K562 (cell line): ENCODE measurements around the gene WDR45B. TPM values are rescaled to one million over a fixed set of nuclear protein-coding genes. Genes with fewer than 3 reads are reported as not detected.
A peak's percentile ranks its signal among the peaks of the same experiment; 100 is the strongest.

Experiments used
- ATAC-seq: fragments of 200-7000 bp; cut with Tn5 transposase; 3 replicates; pipeline ENCODE4 v1.9.1; 2020; ENCODE audit warnings: moderate library complexity
- BruUV-seq: library from RNA; stranded (reverse); fragments of 400-500 nt; replicated peaks from 2 replicates; lab custom pipeline; 2021; lab: Mats Ljungman, UMichigan
- CTCF ChIA-PET: fragments of 300-600 bp; formaldehyde crosslinking; extraction: SDS; loops from one replicate; lab custom pipeline; 2021; ENCODE audit warnings: low intra/inter-chr PET ratio; lab: Yijun Ruan, JAX
- POLR2A ChIA-PET: fragments of 300-600, 350-650 bp; sonication (Branson Sonifier 250); formaldehyde crosslinking; extraction: SDS; loops from one replicate; lab custom pipeline; 2021; ENCODE audit warnings: antibody characterized with exemption, inconsistent platforms; lab: Yijun Ruan, JAX
- DNase-seq, 4 experiments: peaks; one replicate each; pipeline versions ENCODE4 v3.0.0 to v3.0.0-alpha.2; 2011 to 2018; ENCODE audit warnings: low spot score in 3 of 4, mixed read lengths in 3 of 4; ENCODE audit errors: extremely low read depth in 1 of 4
- FAIRE-seq: peaks from 2 replicates; lab custom pipeline; 2011; peaks lifted over from hg19 to GRCh38; lab: Jason Lieb, UNC
- H2AFZ ChIP-seq: 2 replicates; pipeline ENCODE4 v1.6.0; 2011; ENCODE audit warnings: low read depth, low read length, control low read depth, inconsistent platforms
- H3K27ac ChIP-seq: fragments of 200-600 bp; 3 replicates; pipeline ENCODE4 v1.8.0; 2011; ENCODE audit warnings: low read depth, mild to moderate bottlenecking, control low read depth, inconsistent platforms, low read length, moderate library complexity, mixed read lengths; ENCODE audit errors: extremely low read depth
- H3K27me3 ChIP-seq, 2 experiments: fragments of 300-600 bp in 1 of 2; 2 replicates in 1 of 2; 3 replicates in 1 of 2; pipeline versions ENCODE4 v1.6.0 to v1.8.0; 2011; ENCODE audit warnings: inconsistent platforms in 2 of 2, low read length in 2 of 2, mild to moderate bottlenecking in 1 of 2, mixed read lengths in 1 of 2, moderate library complexity in 1 of 2; ENCODE audit not compliant: control insufficient read depth in 2 of 2, insufficient read depth in 2 of 2
- H3K36me3 ChIP-seq: fragments of 300-600 bp; 3 replicates; pipeline ENCODE4 v1.8.0; 2011; ENCODE audit warnings: mild to moderate bottlenecking, low read length, inconsistent platforms; ENCODE audit not compliant: control insufficient read depth, insufficient read depth
- H3K4me1 ChIP-seq, 2 experiments: fragments of 200-600 bp in 1 of 2; replicated peaks in 1 of 2; 2 replicates in 1 of 2; 3 replicates in 1 of 2; pipeline versions ENCODE4 v1.5.1 to v1.8.0; 2011; ENCODE audit warnings: inconsistent platforms in 2 of 2, low read length in 2 of 2, mild to moderate bottlenecking in 1 of 2, mixed read lengths in 1 of 2, moderate library complexity in 1 of 2; ENCODE audit not compliant: control insufficient read depth in 2 of 2, insufficient read depth in 2 of 2
- H3K4me2 ChIP-seq: 2 replicates; pipeline ENCODE4 v1.6.1; 2011; ENCODE audit warnings: low read length, control low read depth, inconsistent platforms, mixed read lengths; ENCODE audit not compliant: insufficient read depth
- H3K4me3 ChIP-seq: fragments of 200-600 bp; sonication (generic), shearing (Covaris generic); 2 replicates; pipeline ENCODE4 v1.5.1; 2016; ENCODE audit warnings: control low read depth, inconsistent platforms
- H3K79me2 ChIP-seq: fragments of 200-600 bp; 3 replicates; pipeline ENCODE4 v1.8.0; 2011; ENCODE audit warnings: low read length, inconsistent platforms; ENCODE audit not compliant: control insufficient read depth, insufficient read depth
- H3K9ac ChIP-seq, 2 experiments: 2 replicates each; pipeline versions ENCODE4 v1.6.0 to v1.6.1; 2011; ENCODE audit warnings: low read depth in 2 of 2, low read length in 2 of 2, control low read depth in 1 of 2, inconsistent platforms in 1 of 2, mild to moderate bottlenecking in 1 of 2, mixed read lengths in 1 of 2; ENCODE audit not compliant: insufficient read depth in 1 of 2
- H3K9me1 ChIP-seq: one replicate; pipeline ENCODE4 v1.6.0; 2011; ENCODE audit warnings: inconsistent platforms, mild to moderate bottlenecking, low read length, moderate library complexity; ENCODE audit not compliant: control insufficient read depth, insufficient read depth
- H3K9me3 ChIP-seq: replicated peaks from 2 replicates; pipeline ENCODE4 v1.5.1; 2011; ENCODE audit warnings: low read depth, low read length, inconsistent platforms; ENCODE audit not compliant: control insufficient read depth, insufficient read depth
- H4K20me1 ChIP-seq: replicated peaks from 2 replicates; pipeline ENCODE4 v1.6.1; 2011; ENCODE audit warnings: low read length, inconsistent platforms, mixed read lengths; ENCODE audit not compliant: control insufficient read depth, insufficient read depth
- ADNP ChIP-seq: fragments of 200-800 bp; sonication (Bioruptor generic); IDR thresholded peaks from 2 replicates; pipeline ENCODE4 v1.6.1; 2016; ENCODE audit warnings: missing genetic modification characterization, missing compliant biosample characterization
- CBFA2T2 ChIP-seq: fragments of 450-650 bp; conservative IDR thresholded peaks from 2 replicates; pipeline ENCODE4 v1.6.1; 2017; ENCODE audit warnings: mild to moderate bottlenecking
- CHD4 ChIP-seq: fragments of 200-600 bp; sonication (generic); IDR thresholded peaks from 3 replicates; pipeline ENCODE4 v1.6.1; 2012; ENCODE audit warnings: low read depth, mild to moderate bottlenecking, mixed read lengths, low read length, inconsistent platforms; ENCODE audit not compliant: insufficient read depth, insufficient replicate concordance, poor library complexity, severe bottlenecking
- CSDE1 ChIP-seq, 2 experiments: fragments of 450-650 bp; IDR thresholded peaks; 2 replicates each; pipeline ENCODE4 v1.6.1; 2016; ENCODE audit warnings: mild to moderate bottlenecking in 1 of 2
- DNMT1 ChIP-seq: fragments of 450-650 bp; IDR thresholded peaks from 2 replicates; pipeline ENCODE4 v1.6.1; 2016; ENCODE audit warnings: antibody characterized with exemption, mild to moderate bottlenecking
- HDAC3 ChIP-seq: fragments of 450-650 bp; IDR thresholded peaks from 2 replicates; pipeline ENCODE4 v1.6.1; 2018; ENCODE audit warnings: borderline replicate concordance, mild to moderate bottlenecking, moderate library complexity; ENCODE audit not compliant: partially characterized antibody
- MCM3 ChIP-seq: fragments of 450-650 bp; IDR thresholded peaks from 2 replicates; pipeline ENCODE4 v1.6.1; 2016
- PHF8 ChIP-seq: fragments of 200-600 bp; sonication (generic); IDR thresholded peaks from 2 replicates; pipeline ENCODE4 v1.6.1; 2012; ENCODE audit warnings: mixed run types, mild to moderate bottlenecking, inconsistent platforms, low read length, moderate library complexity, borderline replicate concordance
- PKNOX1 ChIP-seq: fragments of 450-650 bp; IDR thresholded peaks from 2 replicates; pipeline ENCODE4 v1.6.1; 2016
- SNIP1 ChIP-seq: fragments of 450-650 bp; IDR thresholded peaks from 2 replicates; pipeline ENCODE4 v1.7.1; 2017; ENCODE audit warnings: low read depth, mild to moderate bottlenecking
- TFE3 ChIP-seq: fragments of 450-650 bp; formaldehyde crosslinking; IDR thresholded peaks from 2 replicates; pipeline ENCODE4 v1.4.0; 2020; ENCODE audit warnings: mild to moderate bottlenecking, mixed read lengths
- ZNF311 ChIP-seq: fragments of 250-450 bp; sonication (Bioruptor Pico); IDR thresholded peaks from 2 replicates; pipeline ENCODE4 v1.4.0; 2020; ENCODE audit warnings: mild to moderate bottlenecking, moderate library complexity
- ZNF384 ChIP-seq: IDR thresholded peaks from 2 replicates; pipeline ENCODE4 v1.6.1; 2012; ENCODE audit warnings: low read depth, low read length, improper control_type of control experiment
- ZNF717 ChIP-seq: fragments of 250-450 bp; sonication (Bioruptor Pico); IDR thresholded peaks from 2 replicates; pipeline ENCODE4 v1.5.0; 2021
- WGBS: fragments of 100-300 bp; shearing (Covaris generic); methylation state at CpG from one replicate; pipeline ENCODE4 v1.1.6; 2016; ENCODE audit warnings: low coverage, mixed read lengths; ENCODE audit not compliant: insufficient coverage; ENCODE audit errors: missing lambda C conversion rate; 5-methylcytosine and 5-hydroxymethylcytosine counted together
- in situ Hi-C: fragments of 300-500 bp; cut with MboI; formaldehyde crosslinking; loops from 4 replicates; pipeline ENCODE4 v1.15.0; 2018; ENCODE audit warnings: inconsistent platforms, mixed read lengths
- intact Hi-C: fragments of 100-400 bp; cut with micrococcal nuclease; formaldehyde crosslinking; loops from 2 replicates; pipeline ENCODE4 v1.14.2; 2022
- polyA plus RNA-seq, 8 experiments: library from polyadenylated mRNA; depleted of rRNA in 4 of 8; stranded (reverse) in 5 of 8; unstranded in 3 of 8; fragments of >200 nt; fragmentation: Nextera tagmentation in 2 of 8; fragmentation: Illumina TruSeq in 1 of 8; extraction: Ambion mirVana in 2 of 8; extraction: Trizol in 1 of 8; gene quantifications; 2 replicates each; pipeline versions ENCODE4 v1.2.1 to v1.2.3, GENCODE V29; 2011 to 2014; ENCODE audit warnings: inconsistent platforms in 1 of 8, missing spikeins in 1 of 8
- total RNA-seq, 7 experiments: library from RNA; depleted of rRNA in 6 of 7; stranded (reverse); fragments of >200 nt in 6 of 7; fragmentation: Illumina TruSeq in 2 of 7; extraction: Trizol in 2 of 7; gene quantifications; 2 replicates each; pipeline versions ENCODE4 v1.2.1 to v1.2.3, GENCODE V29; 2011 to 2021; ENCODE audit warnings: low replicate concordance in 1 of 7
- TF ChIP-seq, protein P1 (sequence below): fragments of 250-450 bp; sonication (Bioruptor Pico); IDR thresholded peaks from 2 replicates; pipeline ENCODE4 v1.5.0; 2021; ENCODE audit warnings: mild to moderate bottlenecking, moderate library complexity

The WDR45B gene
- total and polyA plus RNA-seq, 9 of the 15 experiments (the other 6 are each of a cell fraction or from before 2014, with no cell fraction given) = 0.72 to 74.4 (median 35.9) TPM

DNA sequence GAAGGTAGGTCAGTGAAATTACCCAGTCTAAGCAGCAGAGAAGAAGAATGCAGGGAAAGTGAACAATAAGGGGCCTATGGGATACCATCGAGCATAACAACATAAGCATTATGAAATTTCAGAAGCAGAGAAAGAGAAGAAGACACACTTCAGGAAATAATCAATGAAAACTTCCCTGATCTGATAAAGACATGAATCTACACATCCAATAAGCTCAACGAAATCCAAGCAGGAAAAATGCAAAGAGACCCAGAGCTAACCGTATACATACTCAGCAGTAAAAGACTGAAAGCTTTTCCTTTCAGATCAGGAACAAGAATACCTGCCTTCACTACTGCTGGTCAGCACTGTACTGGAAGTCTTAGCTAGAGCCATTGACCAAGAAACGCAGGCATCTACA lies 38.6 kb downstream of the WDR45B start:
- peak; percentile 48 for FAIRE-seq
- CTCF ChIA-PET = no interaction called here
- 77% methylated on average over 4 of the region's 4 CpGs for WGBS
- no peak for TF ChIP-seq CSDE1 (IDR thresholded peaks at IDR 0.05)
- no peak for TF ChIP-seq ZNF717 (CRISPR knock-in tag)
- TF ChIP-seq ADNP (tag) = no peak
- TF ChIP-seq PKNOX1 = no peak
- no peak for TF ChIP-seq ZNF311 (CRISPR knock-in tag)
- no peak for TF ChIP-seq PHF8
- TF ChIP-seq MCM3 = no peak
- no peak for TF ChIP-seq DNMT1
- TF ChIP-seq, protein P1, sequence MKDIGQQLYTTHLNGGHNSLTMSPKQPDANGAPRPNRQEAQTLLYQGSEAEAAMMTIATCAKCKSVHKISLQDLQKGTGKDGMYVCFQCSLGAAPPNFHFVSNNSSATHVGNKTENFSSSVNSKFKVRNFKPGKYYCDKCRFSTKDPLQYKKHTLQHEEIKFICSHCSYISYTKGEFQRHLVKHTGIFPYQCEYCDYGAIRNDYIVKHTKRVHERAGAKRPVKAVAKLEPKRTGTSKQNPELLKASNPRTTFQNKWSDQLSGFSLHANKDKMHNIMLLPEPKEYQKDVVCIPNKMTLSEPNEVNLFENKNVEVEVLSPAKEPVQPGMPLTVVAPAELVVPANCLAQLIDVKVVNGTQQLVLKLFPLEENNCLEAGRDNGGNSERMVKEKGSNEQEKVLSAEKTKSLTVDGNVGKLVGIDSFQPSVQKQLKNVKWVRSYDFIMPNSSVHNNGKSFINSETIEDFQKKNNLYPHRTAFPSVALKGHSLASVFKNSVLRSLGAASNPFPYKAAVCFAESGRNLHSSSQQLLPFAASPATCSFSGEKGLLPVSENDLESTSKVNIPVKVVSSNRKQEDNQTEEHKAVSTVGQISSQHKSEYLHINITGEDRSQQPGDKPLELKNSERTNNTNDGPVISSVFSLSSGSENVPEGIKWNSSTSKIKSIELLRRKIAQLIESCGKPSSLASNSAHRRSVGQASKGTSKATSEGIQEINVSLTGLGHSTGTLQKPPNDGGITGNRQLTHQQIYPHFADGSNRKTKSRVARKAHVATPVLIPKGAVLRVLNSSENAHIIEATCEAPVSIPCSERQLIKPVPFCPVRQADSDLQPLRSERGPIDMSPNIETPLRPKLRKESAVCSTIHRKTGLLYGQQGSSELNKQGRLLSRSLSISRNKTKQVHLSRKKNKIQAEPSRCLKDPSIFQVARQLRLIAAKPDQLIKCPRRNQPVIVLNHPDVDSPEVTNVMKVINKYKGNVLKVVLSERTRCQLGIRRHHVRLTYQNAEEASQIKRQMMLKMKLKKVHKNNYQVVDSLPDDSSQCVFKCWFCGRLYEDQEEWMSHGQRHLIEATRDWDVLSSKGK (CRISPR knock-in tag) = no peak
- no peak for TF ChIP-seq CHD4
- TF ChIP-seq CBFA2T2 = no peak
- TF ChIP-seq HDAC3 = no peak
- TF ChIP-seq TFE3 = no peak
- TF ChIP-seq ZNF384 = no peak
- no peak for TF ChIP-seq SNIP1

More for the DNA sequence above, 38.6 kb downstream of the WDR45B start:
- no TSS peak for BruUV-seq
- Histone ChIP-seq H3K36me3 (peaks cover 33% of the 10 kb centered on the region; the same call in 2 of the 3 replicates), H3K4me3 (no peak overlapping the region), H3K9ac (no peak overlapping the region), H3K27ac (no peak overlapping the region), H3K27me3 (no peaks in the 10 kb centered on the region), H2AFZ (no peak overlapping the region), H3K9me3 (peaks cover under 1% of the 10 kb centered on the region; the same call in 1 of the 2 replicates), H4K20me1 (no peaks in the 10 kb centered on the region), H3K4me2 (no peak overlapping the region), H3K9me1 (no peaks in the 10 kb centered on the region), H3K79me2 (no peaks in the 10 kb centered on the region), H3K4me1 (peaks cover 9 to 19% of the 10 kb centered on the region in 2 experiments)
- intact Hi-C loops (no loop called here), in situ Hi-C loops (no loop called here)
- no peak for ATAC-seq
- POLR2A ChIA-PET = interaction anchor here (0.7 kb wide), 1 partner anchor 8 kb away, joined by 3 read pairs; no protein-coding TSS in a partner anchor
- DNase-seq = no peak
